ENCODE results near the gene RNF19B.
"Not testable (repeated sequence)": the region's sequence is repeated elsewhere in the genome, so short reads cannot be mapped to it uniquely, and the experiment has no call there.

Gene RNF19B

DNA sequence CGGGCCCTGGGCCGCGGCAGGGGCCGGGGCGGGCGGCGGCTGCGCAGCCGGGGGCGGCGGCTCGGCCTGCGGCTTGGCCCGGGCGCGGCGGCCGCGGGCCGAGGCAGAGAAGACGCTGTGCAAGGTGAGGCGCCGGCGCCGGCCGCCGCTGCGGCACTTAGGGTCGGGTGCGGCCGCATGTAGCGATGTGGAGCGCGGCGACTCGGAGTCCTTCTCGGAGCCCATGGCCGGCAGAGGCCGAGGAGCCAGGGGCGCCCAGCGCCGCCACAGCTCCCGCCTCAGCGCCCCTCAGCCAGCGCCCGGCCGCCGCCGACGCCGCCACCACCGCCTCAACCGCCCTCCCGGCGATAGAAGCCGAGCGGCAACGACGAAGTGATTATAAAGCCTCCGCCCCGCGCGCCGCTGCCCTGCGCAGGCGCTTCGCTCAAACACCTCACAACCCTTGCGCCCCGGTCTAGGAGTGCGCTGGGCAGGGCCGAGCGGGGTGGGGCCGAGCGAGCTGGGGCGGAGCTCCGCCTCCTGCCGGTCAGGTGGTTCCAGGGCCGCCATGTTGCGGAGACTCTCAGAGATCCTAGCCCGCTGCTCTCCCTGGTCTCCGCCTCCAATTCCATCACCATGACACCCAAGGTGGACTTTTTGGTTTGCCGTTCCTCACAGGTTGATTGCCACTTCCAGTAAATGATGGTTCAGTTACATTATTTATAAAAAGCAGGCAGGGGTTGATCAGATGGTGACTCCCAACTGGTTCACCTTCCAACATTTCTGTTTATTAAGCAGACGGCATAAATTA is at the start of gene RNF19B:
RNF19B (minus strand) TSS at position 349 of the 790 bp plus-strand sequence; CDS start at position 225, 124 bp downstream.
- in situ Hi-C loops (cut with HindIII; ENCODE audit: low sequenced_read_pairs): no loop called here

DNA sequence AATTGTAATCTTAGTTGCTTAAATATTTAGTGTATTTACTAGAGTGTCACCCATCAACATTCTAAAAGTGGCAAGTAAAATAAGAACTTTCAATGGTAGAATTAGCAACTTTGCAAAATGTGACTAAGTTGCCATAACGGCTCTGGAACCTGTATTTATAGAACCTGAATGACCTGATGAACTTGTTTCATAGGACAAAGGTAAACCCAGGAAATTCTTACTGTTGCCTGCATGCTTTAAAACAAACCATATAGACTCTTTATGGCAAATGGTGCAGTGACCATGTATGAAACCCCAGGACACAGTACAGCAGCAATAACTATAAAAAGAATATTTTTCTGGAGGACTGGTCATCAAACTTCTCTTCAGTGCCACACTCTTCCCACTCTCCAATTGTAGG is 49.2 kb upstream of the RNF19B start:
- in situ Hi-C loops (cut with HindIII; ENCODE audit: low sequenced_read_pairs): no loop called here

- in situ Hi-C loops (cut with HindIII; ENCODE audit: low sequenced_read_pairs): no loop called here
Measured at GRCh38 chr1:33012165-33012564, 47.6 kb upstream of the RNF19B start.

GRCh38 chr1:33010932-33011731 is 46.5 kb upstream of the RNF19B start:
- in situ Hi-C loops (cut with HindIII; ENCODE audit: low sequenced_read_pairs): no loop called here

- in situ Hi-C loops (cut with HindIII; ENCODE audit: low sequenced_read_pairs): no loop called here
Measured at GRCh38 chr1:33009561-33009960, 45.0 kb upstream of the RNF19B start.

- in situ Hi-C loops (cut with HindIII; ENCODE audit: low sequenced_read_pairs): no loop called here
Measured at GRCh38 chr1:33008051-33008914, 43.7 kb upstream of the RNF19B start.

- in situ Hi-C loops (cut with HindIII; ENCODE audit: low sequenced_read_pairs): no loop called here
Measured at GRCh38 chr1:33007190-33008050, 42.8 kb upstream of the RNF19B start.

- in situ Hi-C loops (cut with HindIII; ENCODE audit: low sequenced_read_pairs): no loop called here
Measured at GRCh38 chr1:33005838-33006421, 41.3 kb upstream of the RNF19B start.

DNA sequence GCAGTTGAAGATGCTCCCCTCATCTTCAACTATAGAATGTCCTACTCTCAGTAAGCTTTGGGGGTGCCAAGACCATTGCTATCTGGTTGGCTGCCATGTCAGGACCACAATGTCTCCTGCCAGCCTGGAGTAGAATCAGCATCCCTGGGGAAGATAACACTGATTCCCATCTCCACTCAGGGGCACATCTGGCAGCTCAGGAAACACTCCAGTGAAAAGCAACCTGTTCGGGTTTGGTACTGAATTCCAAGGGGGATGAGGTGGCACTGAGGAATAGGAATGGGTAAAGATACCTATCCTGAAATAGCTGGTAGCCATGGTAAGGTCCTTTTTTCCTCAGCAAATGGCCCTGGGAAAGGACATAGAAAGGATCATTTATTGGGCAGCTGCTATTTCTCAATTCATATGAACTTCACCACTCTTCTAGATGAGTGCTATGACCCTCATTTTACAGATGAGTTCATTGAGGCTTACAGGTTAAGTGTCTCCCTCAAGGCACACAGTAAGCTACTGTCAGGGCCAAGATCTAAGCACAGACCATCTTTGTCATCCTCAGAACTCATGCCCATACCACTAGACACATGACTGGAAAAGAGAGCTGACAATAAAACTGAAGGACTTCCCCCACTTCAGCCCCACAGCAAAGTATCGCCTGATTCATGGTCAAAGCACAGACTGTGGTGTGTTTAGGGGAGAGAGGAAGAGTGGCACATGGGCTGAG is 40.7 kb upstream of the RNF19B start:
- in situ Hi-C loops (cut with HindIII; ENCODE audit: low sequenced_read_pairs): no loop called here

DNA sequence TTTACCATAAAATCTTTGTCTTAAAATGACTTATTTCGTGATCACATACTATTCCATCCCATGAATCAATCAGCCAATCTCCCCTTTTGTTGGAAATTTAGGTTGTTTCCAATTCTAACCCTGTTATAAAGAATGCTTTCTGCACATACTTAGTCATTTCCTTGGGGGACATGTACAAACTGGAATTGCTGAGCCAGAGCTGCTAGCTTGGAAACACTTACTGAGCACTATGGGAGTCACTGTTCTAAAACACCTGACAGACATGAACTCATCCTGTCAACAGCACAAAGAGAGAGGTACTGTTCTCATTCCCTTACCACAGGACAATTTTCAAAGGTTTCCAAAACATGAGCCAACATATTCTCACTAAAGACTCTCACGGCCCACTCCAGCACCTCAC is 40.0 kb upstream of the RNF19B start:
- in situ Hi-C loops (cut with HindIII; ENCODE audit: low sequenced_read_pairs): no loop called here

DNA sequence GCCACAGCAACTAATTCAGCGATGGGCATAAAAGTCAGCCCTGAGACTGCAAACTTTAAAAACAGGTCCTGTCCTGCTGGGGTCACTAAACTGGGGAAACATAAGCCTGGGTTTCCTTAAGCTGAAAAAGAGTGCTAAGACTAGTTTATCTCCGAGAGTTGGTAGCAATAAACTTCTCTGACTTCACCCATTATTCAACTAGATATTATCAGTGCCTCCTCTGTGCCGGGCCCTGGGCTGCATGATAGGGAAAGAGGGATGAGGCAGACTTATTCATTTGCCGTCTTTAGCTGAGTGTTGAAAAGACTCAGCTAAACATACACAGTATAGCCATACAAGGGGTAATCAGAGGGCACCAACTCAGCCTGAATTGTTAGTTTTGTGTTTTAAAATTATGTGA is 39.0 kb upstream of the RNF19B start:
- in situ Hi-C loops (cut with HindIII; ENCODE audit: low sequenced_read_pairs): no loop called here

DNA sequence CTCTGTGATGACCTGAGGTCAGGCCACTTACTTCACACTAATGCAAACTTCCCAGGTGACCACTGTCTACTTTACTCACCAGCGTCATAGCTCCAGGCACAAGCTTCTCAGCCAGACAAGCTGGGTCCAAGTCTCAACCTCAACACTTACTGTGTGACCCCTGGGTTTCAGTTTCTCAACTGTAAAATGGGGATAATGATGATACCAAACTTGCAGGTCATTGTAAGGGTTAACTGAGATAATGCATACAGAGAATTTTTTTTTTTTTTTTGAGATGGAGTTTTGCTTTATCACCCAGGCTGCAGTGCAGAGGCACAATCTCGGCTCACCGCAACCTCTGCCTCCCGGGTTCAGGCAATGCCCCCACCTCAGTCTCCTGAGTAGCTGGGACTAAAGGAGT is 37.4 kb upstream of the RNF19B start:
- in situ Hi-C loops (cut with HindIII; ENCODE audit: low sequenced_read_pairs): no loop called here

GRCh38 chr1:33001282-33001681 is 36.7 kb upstream of the RNF19B start:
- in situ Hi-C loops (cut with HindIII; ENCODE audit: low sequenced_read_pairs): no loop called here

- in situ Hi-C loops (cut with HindIII; ENCODE audit: low sequenced_read_pairs): no loop called here
Measured at GRCh38 chr1:33000427-33001026, 35.9 kb upstream of the RNF19B start.

- in situ Hi-C loops (cut with HindIII; ENCODE audit: low sequenced_read_pairs): no loop called here
Measured at GRCh38 chr1:32998997-32999396, 34.4 kb upstream of the RNF19B start.

DNA sequence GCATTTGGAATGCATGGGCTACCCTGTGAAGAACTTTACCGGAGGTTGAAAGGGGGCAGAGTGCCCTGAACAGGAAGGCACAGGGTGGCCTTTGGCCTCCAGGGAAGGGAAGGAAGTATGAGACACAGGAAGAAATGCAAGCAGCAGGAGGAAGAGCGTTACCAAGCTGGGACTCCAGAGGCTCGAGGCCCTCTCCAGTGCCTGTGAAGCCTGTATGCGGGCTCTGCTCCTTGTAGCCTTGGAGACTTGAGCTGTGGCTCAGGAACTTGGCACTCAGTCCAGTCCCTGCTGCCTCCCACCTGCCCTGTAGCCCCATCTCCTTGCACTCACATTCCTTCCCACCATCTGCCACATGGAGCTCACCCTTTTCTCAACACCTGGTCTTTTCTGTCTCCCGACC is 33.5 kb upstream of the RNF19B start:
- in situ Hi-C loops (cut with HindIII; ENCODE audit: low sequenced_read_pairs): no loop called here

DNA sequence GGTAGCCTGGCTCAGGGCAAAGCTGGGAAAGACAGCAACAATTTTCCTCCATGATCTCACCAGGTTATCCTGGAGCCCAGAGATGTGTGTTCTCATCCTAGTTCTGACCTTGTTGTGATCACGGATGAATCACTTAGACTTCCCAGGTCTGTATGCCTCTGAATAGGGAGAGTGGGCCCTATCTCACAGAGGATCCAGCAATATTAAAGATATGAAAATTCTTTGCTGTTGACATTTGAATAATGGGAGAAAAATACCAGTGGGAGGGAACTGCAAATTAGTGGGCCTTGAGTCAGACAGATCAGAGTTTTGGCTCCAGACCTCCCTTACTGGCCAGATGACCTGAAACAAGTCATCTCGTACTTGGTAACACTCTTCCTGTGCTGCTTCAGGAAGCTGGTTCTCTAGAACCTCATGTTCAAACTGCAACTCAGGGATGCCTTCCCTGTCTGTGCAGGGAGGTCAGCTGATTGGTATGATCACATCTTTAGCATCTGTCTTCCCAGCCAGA is 32.8 kb upstream of the RNF19B start:
- in situ Hi-C loops (cut with HindIII; ENCODE audit: low sequenced_read_pairs): no loop called here

GRCh38 chr1:32993324-32993636 is 28.7 kb upstream of the RNF19B start:
- in situ Hi-C loops (cut with HindIII; ENCODE audit: low sequenced_read_pairs): not testable (repeated sequence)

Measured in DLD1 (cell line).